ENCODE measurements around the gene ACTG2.

DNA sequence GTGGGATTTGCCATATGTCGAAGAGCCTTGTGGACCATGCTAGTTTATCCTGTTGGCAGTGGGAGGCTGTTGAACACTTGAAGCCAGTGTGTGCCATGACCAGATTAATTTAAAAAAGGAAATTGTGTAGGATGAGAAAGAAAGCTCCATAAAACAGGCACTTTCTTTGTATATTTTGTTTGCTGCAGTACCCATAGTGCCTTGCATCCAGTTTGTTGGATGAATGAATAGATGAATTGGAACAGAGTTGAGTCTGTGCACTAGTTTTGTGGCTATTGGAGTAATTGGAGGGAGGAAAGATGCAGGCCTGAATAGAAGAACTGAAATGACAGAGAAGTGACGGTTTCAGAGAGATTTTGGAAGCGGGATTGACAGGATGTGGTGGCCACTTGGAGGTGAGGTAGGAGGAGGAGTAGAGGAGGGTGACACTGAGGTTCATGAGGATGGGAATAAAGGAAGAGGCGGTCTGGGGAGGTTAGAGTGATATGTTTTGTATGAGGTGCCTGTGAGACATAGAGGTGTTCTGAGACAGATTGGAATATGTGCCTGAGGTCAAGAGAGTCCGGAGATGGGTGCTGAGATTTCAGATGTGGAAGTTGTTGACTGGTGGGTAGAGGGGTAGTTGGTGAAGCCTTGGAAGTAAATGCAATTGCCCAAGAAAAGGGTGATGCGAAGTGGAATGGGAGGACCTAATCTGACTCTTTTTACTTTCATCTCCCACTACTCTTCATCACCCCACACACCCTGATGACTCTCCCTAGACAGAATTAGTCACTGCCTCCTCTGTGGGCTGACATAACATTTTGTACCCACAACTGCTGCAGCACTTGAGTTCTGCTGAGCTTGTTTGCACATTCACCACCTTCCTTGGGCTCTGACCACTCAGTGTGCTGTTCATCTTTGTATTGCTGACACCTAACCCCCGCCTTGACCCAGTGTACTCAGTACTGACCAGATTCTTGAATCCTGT lies 39.0 kb downstream of the ACTG2 start:
- TF ChIP-seq, protein P1, sequence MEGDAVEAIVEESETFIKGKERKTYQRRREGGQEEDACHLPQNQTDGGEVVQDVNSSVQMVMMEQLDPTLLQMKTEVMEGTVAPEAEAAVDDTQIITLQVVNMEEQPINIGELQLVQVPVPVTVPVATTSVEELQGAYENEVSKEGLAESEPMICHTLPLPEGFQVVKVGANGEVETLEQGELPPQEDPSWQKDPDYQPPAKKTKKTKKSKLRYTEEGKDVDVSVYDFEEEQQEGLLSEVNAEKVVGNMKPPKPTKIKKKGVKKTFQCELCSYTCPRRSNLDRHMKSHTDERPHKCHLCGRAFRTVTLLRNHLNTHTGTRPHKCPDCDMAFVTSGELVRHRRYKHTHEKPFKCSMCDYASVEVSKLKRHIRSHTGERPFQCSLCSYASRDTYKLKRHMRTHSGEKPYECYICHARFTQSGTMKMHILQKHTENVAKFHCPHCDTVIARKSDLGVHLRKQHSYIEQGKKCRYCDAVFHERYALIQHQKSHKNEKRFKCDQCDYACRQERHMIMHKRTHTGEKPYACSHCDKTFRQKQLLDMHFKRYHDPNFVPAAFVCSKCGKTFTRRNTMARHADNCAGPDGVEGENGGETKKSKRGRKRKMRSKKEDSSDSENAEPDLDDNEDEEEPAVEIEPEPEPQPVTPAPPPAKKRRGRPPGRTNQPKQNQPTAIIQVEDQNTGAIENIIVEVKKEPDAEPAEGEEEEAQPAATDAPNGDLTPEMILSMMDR (IDR thresholded peaks at IDR 0.05): no peak
- TF ChIP-seq POLR2A (IDR thresholded peaks at IDR 0.05): no peak

Measured in esophagus squamous epithelium (tissue), 4 donors.